Ishikawa (cell line): ENCODE data around the gene PKP4.

Experiments
- CEBPB ChIP-seq: IDR thresholded peaks from 2 replicates; pipeline ENCODE4 v1.6.1; 2012
- CREB1 ChIP-seq: IDR thresholded peaks from 2 replicates; pipeline ENCODE4 v1.6.1; 2012; ENCODE audit warnings: low read depth
- EGR1 ChIP-seq: IDR thresholded peaks from 2 replicates; pipeline ENCODE4 v1.6.1; 2012
- EP300 ChIP-seq: IDR thresholded peaks from 2 replicates; pipeline ENCODE4 v1.6.1; 2012; ENCODE audit warnings: borderline replicate concordance
- FOXM1 ChIP-seq: IDR thresholded peaks from 2 replicates; pipeline ENCODE4 v1.6.1; 2012; ENCODE audit warnings: low read depth, borderline replicate concordance
- RAD21 ChIP-seq: IDR thresholded peaks from 2 replicates; pipeline ENCODE4 v1.6.1; 2012; ENCODE audit warnings: low read depth
- TCF12 ChIP-seq: IDR thresholded peaks from 2 replicates; pipeline ENCODE4 v1.6.1; 2012; ENCODE audit warnings: low read depth
- TF ChIP-seq, protein P1 (sequence below): IDR thresholded peaks from 2 replicates; pipeline ENCODE4 v1.6.1; 2012
- TF ChIP-seq, protein P2 (sequence below): IDR thresholded peaks from 2 replicates; pipeline ENCODE4 v1.6.1; 2012; ENCODE audit warnings: low read depth, mild to moderate bottlenecking

DNA sequence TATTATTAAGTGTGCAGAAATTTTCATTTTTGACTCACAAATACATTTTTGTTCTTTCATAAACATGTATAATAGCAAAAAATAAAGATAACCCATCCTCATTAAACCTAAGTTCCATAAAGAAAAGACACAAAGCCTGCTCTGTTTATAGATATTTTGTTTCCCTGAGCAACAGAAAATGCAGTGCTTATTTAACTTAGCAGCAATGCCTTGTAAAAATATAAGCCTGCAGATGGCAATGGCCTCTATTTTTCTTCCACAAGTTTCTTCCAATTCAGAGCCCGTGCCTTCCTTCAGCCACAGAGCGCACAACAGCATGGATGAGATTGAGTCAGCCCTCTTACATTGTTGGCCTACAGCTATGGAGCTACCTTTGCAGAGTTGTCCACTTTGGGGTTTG, 43.6 kb downstream of the PKP4 start:
- TF ChIP-seq, protein P1, sequence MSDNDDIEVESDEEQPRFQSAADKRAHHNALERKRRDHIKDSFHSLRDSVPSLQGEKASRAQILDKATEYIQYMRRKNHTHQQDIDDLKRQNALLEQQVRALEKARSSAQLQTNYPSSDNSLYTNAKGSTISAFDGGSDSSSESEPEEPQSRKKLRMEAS = no peak
- TF ChIP-seq TCF12 = no peak
- TF ChIP-seq, protein P2, sequence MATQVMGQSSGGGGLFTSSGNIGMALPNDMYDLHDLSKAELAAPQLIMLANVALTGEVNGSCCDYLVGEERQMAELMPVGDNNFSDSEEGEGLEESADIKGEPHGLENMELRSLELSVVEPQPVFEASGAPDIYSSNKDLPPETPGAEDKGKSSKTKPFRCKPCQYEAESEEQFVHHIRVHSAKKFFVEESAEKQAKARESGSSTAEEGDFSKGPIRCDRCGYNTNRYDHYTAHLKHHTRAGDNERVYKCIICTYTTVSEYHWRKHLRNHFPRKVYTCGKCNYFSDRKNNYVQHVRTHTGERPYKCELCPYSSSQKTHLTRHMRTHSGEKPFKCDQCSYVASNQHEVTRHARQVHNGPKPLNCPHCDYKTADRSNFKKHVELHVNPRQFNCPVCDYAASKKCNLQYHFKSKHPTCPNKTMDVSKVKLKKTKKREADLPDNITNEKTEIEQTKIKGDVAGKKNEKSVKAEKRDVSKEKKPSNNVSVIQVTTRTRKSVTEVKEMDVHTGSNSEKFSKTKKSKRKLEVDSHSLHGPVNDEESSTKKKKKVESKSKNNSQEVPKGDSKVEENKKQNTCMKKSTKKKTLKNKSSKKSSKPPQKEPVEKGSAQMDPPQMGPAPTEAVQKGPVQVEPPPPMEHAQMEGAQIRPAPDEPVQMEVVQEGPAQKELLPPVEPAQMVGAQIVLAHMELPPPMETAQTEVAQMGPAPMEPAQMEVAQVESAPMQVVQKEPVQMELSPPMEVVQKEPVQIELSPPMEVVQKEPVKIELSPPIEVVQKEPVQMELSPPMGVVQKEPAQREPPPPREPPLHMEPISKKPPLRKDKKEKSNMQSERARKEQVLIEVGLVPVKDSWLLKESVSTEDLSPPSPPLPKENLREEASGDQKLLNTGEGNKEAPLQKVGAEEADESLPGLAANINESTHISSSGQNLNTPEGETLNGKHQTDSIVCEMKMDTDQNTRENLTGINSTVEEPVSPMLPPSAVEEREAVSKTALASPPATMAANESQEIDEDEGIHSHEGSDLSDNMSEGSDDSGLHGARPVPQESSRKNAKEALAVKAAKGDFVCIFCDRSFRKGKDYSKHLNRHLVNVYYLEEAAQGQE = no peak
- TF ChIP-seq CREB1 = no peak
- no peak for TF ChIP-seq EGR1
- no peak for TF ChIP-seq EP300
- TF ChIP-seq RAD21 = no peak
- no peak for TF ChIP-seq CEBPB
- no peak for TF ChIP-seq FOXM1
